Measurements from ENCODE around the gene WDR87. TPM values are rescaled to one million over a fixed set of nuclear protein-coding genes. Genes with fewer than 3 reads are reported as not detected.
"Not testable (repeated sequence)": the region's sequence is repeated elsewhere in the genome, so short reads cannot be mapped to it uniquely, and the experiment has no call there.

The WDR87 gene
- total RNA-seq, 1 experiment from 2014 or later, result not detected

- TF ChIP-seq REST (IDR thresholded peaks at IDR 0.05; ENCODE audit: low read depth) (no peak), SIN3A (IDR thresholded peaks at IDR 0.05; ENCODE audit: low read depth) (no peak)
Observed at GRCh38 chr19:37867831-37868230, 38.6 kb downstream of the WDR87 start (continued).

- CTCF ChIA-PET; H3K4me1 ChIP-seq (ENCODE audit: control insufficient read depth in 1 of 2, insufficient read depth in 2 of 2, low read length in 2 of 2); H3K27ac ChIP-seq (ENCODE audit: low read depth, low read length); H4K20me1 ChIP-seq (ENCODE audit: insufficient read depth); H3K36me3 ChIP-seq (ENCODE audit: control insufficient read depth in 1 of 2, insufficient read depth in 2 of 2, low read length in 2 of 2); H3K4me2 ChIP-seq (ENCODE audit: low read length); H3K9ac ChIP-seq (ENCODE audit: low read length); BruUV-seq (replicated peaks); H3K27me3 ChIP-seq (ENCODE audit: insufficient read depth, low read length); H3K4me3 ChIP-seq (replicated peaks in 1 of 2; ENCODE audit: low read depth in 1 of 2, low read length in 2 of 2); DNase-seq (ENCODE audit: low read depth, low spot score); H3K9me3 ChIP-seq (ENCODE audit: control insufficient read depth in 1 of 2, insufficient read depth in 1 of 2, low read depth in 1 of 2, low read length in 2 of 2); intact Hi-C loops (cut with micrococcal nuclease); RAD21 ChIA-PET (ENCODE audit: low non-redundant PET in 1 of 2, low total read pairs in 2 of 2, uncharacterized antibody in 2 of 2, unreplicated experiment in 2 of 2); H3K79me2 ChIP-seq (ENCODE audit: insufficient read depth, low read length); ATAC-seq; H2AFZ ChIP-seq (ENCODE audit: low read depth, low read length, poor library complexity, severe bottlenecking); H3K9me2 ChIP-seq (ENCODE audit: insufficient read depth): not testable (repeated sequence)
- POLR2A ChIA-PET, result interaction anchor here (1.3 kb wide), 1 partner anchor 41 kb away, joined by 3 read pairs; the partner anchor contains the start of gene WDR87
Observed at GRCh38 chr19:37865930-37866329, 40.5 kb downstream of the WDR87 start.

- ATAC-seq (no peak), DNase-seq (ENCODE audit: low read depth, low spot score) (no peak)
- RAD21 ChIA-PET (ENCODE audit: low non-redundant PET in 1 of 2, low total read pairs in 2 of 2, uncharacterized antibody in 2 of 2, unreplicated experiment in 2 of 2), result no interaction called here
- H3K36me3 ChIP-seq (ENCODE audit: control insufficient read depth in 1 of 2, insufficient read depth in 2 of 2, low read length in 2 of 2), result no peaks in the 10 kb centered on the region
- no peak overlapping the region for H3K4me2 ChIP-seq (ENCODE audit: low read length)
- no peaks in the 10 kb centered on the region for H3K9me2 ChIP-seq (ENCODE audit: insufficient read depth)
- POLR2A ChIA-PET, result interaction anchor here (1.3 kb wide), 1 partner anchor 42 kb away, joined by 3 read pairs; the partner anchor contains the start of gene WDR87
- no peaks in the 10 kb centered on the region for H3K4me1 ChIP-seq (ENCODE audit: control insufficient read depth in 1 of 2, insufficient read depth in 2 of 2, low read length in 2 of 2)
- BruUV-seq (replicated peaks), result no TSS peak
- H3K4me3 ChIP-seq (replicated peaks in 1 of 2; ENCODE audit: low read depth in 1 of 2, low read length in 2 of 2), result no peak overlapping the region
- TF ChIP-seq CBX3 (IDR thresholded peaks at IDR 0.05; ENCODE audit: low read depth), result no peak
- no peak for TF ChIP-seq SIN3A (IDR thresholded peaks at IDR 0.05; ENCODE audit: low read depth)
- TF ChIP-seq FOSL1 (IDR thresholded peaks at IDR 0.05; ENCODE audit: low read depth), result no peak
- no peak for TF ChIP-seq YY1 (IDR thresholded peaks at IDR 0.05; ENCODE audit: extremely low read depth, insufficient replicate concordance, low read depth, low read length)
- TF ChIP-seq EZH2 (IDR thresholded peaks at IDR 0.05), result no peak
- no peak for TF ChIP-seq CEBPB (IDR thresholded peaks at IDR 0.05; ENCODE audit: low read depth)
- no peak for TF ChIP-seq ELF1 (IDR thresholded peaks at IDR 0.05; ENCODE audit: borderline replicate concordance, low read depth)
- no peak for TF ChIP-seq ZBTB33 (IDR thresholded peaks at IDR 0.05; ENCODE audit: extremely low read depth, insufficient replicate concordance, low read length)
- no peak for TF ChIP-seq EZH2phosphoT487 (IDR thresholded peaks at IDR 0.05; ENCODE audit: borderline replicate concordance)
- H3K27me3 ChIP-seq (ENCODE audit: insufficient read depth, low read length), result no peaks in the 10 kb centered on the region
- H3K27ac ChIP-seq (ENCODE audit: low read depth, low read length), result no peak overlapping the region
- CTCF ChIA-PET, result no interaction called here
- no peaks in the 10 kb centered on the region for H4K20me1 ChIP-seq (ENCODE audit: insufficient read depth)
- no peaks in the 10 kb centered on the region for H3K79me2 ChIP-seq (ENCODE audit: insufficient read depth, low read length)
- intact Hi-C loops (cut with micrococcal nuclease), result no loop called here
- H2AFZ ChIP-seq (ENCODE audit: low read depth, low read length, poor library complexity, severe bottlenecking), result no peak overlapping the region
- H3K9me3 ChIP-seq (ENCODE audit: control insufficient read depth in 1 of 2, insufficient read depth in 1 of 2, low read depth in 1 of 2, low read length in 2 of 2), result no peaks in the 10 kb centered on the region
- no peak overlapping the region for H3K9ac ChIP-seq (ENCODE audit: low read length)
Observed at GRCh38 chr19:37864501-37864900, 41.9 kb downstream of the WDR87 start.

Measured in HCT116 (cell line).